HG02610 (cell line): ENCODE measurements around the gene PALLD.

ENCODE experiments used
- ATAC-seq: cut with Tn5 transposase; IDR thresholded peaks from one replicate; pipeline ENCODE4 v1.9.1; 2021; ENCODE audit warnings: mild to moderate bottlenecking, moderate library complexity; ENCODE audit not compliant: unreplicated experiment

The PALLD gene

DNA sequence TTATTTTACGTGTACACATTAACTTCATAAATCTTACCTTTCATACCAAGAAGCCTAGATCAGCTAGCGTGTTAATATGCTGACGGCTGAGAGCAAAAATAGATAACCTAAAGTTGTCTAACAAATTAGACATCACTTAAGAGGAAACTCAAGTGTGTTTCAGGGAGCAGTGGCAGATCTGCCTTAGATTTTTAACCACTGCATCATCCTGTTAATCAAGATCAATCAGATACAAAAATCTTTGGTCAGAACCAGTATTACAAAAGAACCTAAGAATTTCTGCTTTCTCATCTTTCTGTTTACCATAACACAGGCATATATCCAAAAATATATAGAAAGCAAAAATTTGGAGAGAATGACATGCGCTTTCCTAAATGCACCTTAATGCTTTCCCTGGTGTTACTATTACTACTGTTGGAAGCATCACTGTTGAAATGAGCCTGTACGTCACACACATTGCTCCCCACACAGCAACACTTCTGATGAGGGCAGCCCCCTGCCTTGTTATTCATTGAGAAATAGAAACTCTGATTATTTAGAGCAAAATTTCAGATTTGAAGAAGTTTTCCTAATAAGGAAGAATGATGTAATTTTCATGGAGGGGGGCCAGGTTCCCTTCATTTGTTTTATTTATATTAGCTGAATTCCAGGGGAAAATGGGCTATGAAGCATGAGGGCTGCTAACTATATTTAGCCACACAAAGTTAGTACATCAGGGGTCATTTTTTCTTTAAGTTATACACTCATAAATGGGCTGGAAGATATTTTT lies 360.9 kb downstream of the PALLD start:
- no peak for ATAC-seq

- no peak for ATAC-seq
Observed at GRCh38 chr4:168859100-168859499, 362.2 kb downstream of the PALLD start.

- ATAC-seq: peak; percentile 99
Observed at GRCh38 chr4:168859888-168860694, 363.2 kb downstream of the PALLD start.

DNA sequence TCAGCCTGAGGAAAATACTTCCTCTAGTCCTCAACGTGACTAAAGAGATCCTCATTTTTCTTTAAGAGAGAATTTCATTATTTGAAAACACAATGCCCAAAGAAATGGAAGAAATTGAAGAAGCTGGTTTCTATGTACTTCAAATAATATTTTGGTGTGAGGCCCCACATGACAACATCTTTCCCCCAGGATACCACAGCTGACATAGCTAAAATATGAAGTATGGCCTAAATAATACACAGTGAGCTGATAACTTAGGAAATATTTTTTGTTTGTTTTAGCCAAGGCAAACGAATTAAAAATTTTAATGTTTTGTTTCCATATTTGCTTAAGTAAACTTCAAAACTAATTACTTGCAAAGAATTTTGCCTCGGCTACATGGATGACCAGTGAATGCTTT lies 364.0 kb downstream of the PALLD start:
- ATAC-seq: no peak

GRCh38 chr4:168863719-168864647 lies 367.1 kb downstream of the PALLD start:
- no peak for ATAC-seq

DNA sequence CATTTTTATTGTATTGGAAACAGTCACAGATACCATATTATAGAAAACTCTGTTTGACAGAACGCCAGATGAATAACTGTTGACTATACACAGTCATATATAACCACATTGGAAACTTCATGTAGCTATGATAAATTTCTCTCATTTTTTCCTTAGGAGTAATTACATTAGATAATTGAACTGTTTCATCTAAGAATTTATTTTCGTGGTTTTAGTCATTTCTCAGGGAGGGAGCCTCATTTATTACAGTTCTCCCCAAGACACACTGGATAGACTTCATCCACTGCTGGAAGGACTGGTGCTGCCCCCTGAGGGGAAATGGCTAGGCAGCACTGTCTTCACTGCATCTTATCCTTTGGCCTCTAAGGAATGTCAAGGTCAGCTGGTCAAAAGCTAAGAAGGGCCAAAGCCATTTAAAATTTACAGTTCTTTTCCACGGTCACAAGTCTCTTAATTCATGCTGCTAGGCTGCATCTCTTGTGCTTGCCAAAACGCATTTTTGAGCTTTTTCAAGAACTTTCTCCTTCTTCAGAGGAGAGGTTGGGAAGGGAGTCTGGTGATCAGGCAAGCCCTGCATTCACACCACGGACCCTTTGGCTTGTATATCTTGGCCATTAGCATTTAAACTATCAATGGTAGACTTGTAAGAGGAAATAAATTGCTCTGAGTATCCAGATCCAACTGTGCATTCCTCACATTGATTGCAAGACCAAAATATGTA lies 368.1 kb downstream of the PALLD start:
- no peak for ATAC-seq

- no peak for ATAC-seq
Observed at GRCh38 chr4:168865854-168866253, 369.0 kb downstream of the PALLD start.

GRCh38 chr4:168866635-168867034 lies 369.8 kb downstream of the PALLD start:
- ATAC-seq: no peak

GRCh38 chr4:168867128-168867527 lies 370.3 kb downstream of the PALLD start:
- ATAC-seq: no peak

DNA sequence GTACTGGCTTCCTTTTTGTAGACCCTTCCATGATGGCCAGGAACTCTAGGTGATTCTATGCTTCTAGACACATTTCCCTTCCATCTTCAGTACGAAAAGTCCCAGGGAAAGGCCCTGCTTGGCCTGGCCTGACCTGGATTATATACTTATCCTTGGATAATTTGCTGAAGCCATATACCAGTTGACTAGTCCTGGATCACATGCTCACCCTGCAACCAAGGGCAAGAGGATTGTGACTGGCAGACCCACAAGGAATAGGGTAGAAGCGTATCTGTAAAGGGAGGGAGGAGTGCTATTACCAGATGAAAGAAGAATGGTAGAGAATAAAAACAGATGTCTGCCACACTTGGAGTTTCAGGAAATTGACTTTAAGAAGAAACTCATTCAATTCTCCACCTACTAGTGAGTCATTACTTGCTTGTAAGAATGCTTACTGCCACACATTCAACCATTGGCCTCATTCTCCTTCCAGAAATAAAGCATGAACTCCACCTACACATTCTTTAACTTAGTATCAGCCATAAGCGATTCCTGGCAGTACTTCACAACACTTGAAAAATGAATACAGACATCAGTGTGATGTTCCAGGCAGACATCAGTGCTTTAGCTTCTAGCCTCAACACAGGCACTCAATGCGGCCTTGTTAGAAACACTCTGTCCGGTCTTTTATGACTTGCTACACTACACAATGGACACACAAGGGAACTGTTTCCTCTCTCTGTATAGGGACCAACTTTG lies 371.4 kb downstream of the PALLD start:
- ATAC-seq: peak; percentile 32

- no peak for ATAC-seq
Observed at GRCh38 chr4:168868802-168869201, 371.9 kb downstream of the PALLD start.

DNA sequence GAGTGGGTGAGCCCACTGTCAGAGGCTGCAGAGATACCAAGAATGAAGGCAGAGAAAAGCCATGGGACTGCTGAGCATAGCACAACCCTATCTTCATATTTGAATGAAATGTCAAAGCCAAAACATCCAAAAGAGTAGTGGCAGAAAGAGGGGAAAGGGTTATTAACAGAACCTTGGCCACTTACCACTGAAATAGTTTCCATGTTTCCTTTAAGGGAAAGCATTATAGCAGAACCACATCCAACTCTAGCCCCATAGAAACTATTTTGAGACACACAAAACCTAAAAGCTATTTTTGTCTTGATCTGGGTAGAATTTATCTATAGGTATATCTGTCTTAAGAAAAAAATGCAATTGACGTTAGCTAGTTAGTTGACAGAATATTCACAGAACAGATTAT lies 373.2 kb downstream of the PALLD start:
- no peak for ATAC-seq

DNA sequence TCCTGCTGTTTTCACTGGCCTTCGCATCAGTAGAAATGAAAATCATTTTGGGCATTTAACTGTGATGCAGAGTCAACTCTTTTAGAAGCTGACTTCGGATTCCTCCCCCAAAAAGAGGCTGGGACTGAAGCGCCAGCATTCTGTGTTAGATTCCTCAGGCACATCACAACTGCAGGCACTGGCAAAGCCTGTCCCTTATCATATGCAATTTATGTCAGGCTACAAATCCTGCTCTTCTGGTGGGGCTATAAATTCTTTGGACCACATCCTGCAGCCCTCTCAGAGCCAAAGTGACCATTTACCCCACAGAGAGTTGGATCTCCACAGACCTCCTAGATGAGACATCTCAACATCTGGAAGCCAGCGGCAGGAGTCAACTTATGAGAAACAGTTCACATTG lies 374.8 kb downstream of the PALLD start:
- no peak for ATAC-seq

DNA sequence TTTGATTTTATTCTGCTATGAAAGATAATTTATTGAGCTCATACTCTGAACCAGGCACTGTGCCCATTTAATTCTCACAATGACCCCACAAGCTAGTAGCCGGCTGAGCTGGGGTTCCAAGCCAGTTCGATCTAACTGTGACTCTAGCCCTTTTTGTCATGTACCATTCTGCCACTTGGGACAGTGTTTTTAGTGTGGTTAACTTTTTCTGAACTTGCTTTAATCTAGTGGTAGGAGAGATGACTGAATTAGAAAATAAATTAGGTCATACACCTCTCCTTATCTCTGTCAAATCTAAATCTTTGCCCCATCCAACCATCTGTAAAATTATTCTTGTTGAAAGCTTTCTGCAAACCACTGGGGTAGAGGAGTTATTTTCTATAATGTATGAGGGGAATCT lies 377.2 kb downstream of the PALLD start:
- ATAC-seq: no peak

DNA sequence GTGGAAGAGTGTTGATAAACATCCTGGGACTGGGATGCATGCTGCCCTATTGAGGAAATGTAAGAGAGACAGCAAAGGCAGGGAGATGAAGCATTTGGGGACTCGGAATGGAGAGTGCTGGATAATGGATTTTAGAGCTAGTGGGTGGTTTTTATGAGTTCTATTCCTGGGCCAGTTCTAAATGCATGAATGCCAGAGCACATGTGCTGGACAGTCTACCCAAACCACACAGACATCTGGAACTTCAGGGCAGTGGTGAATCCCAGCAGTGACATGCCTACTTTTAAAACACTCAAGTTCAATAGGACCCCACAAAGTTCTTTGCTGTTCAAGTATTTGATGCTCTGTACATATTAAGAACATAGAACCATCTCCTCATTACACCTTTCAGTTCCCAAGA lies 379.3 kb downstream of the PALLD start:
- no peak for ATAC-seq

DNA sequence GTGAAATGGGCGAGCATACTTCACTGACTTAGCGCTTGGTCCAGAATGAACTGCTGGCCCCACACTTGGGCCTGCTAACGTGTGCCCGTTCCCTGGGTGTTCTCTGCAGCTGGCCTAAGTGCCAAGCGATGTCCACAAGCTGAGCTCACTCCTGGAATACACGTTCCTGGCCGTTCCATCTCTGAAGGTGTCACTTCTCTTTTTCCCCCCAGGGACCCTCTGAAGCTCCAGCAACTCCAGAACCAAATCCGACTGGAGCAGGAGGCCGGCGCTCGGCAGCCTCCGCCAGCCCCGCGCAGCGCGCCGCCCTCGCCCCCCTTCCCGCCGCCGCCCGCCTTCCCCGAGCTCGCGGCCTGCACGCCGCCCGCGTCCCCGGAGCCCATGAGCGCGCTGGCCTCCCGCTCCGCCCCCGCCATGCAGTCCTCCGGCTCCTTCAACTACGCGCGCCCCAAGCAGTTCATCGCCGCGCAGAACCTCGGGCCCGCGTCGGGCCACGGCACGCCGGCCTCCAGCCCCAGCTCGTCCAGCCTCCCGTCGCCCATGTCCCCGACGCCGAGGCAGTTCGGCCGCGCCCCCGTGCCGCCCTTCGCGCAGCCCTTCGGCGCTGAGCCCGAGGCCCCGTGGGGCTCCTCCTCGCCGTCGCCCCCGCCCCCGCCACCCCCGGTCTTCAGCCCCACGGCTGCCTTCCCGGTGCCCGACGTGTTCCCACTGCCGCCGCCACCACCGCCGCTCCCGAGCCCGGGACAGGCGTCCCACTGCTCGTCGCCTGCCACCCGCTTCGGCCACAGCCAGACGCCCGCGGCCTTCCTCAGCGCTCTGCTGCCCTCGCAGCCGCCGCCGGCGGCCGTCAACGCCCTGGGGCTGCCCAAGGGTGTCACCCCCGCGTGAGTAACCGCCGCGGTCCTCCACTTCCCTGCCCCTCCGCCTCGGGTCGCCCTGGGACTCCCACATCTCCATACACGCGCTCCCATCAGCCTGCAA lies 380.9 kb downstream of the PALLD start:
- no peak for ATAC-seq

- no peak for ATAC-seq
Observed at GRCh38 chr4:168878623-168879022, 381.8 kb downstream of the PALLD start.

- ATAC-seq: peak; percentile 49
Observed at GRCh38 chr4:168879188-168879587, 382.3 kb downstream of the PALLD start.
